H9 (cell line): Measurements from ENCODE around the gene IGF2. TPM values are rescaled to one million over a fixed set of nuclear protein-coding genes. Genes with fewer than 3 reads are reported as not detected.

Experiments
- DNase-seq: peaks from one replicate; pipeline ENCODE4 v3.0.0-alpha.2; 2017
- H2AFZ ChIP-seq: one replicate; pipeline ENCODE4 v1.6.1; 2013; ENCODE audit warnings: mild to moderate bottlenecking, low read length, control low read depth, moderate library complexity
- H2AK5ac ChIP-seq: 2 replicates; pipeline ENCODE4 v1.6.1; 2013; ENCODE audit warnings: low read length, control low read depth, mixed read lengths; ENCODE audit not compliant: insufficient read length
- H2BK120ac ChIP-seq: one replicate; pipeline ENCODE4 v1.6.1; 2013; ENCODE audit warnings: low read depth, mild to moderate bottlenecking, low read length, control low read depth, inconsistent platforms; ENCODE audit not compliant: poor library complexity, severe bottlenecking
- H2BK12ac ChIP-seq: 2 replicates; pipeline ENCODE4 v1.6.1; 2013; ENCODE audit warnings: low read length, control low read depth, mixed read lengths, low read depth; ENCODE audit not compliant: insufficient read length
- H2BK15ac ChIP-seq: 2 replicates; pipeline ENCODE4 v1.6.1; 2013; ENCODE audit warnings: low read depth, low read length, control low read depth
- H2BK20ac ChIP-seq: one replicate; pipeline ENCODE4 v1.6.1; 2013; ENCODE audit warnings: low read depth, mild to moderate bottlenecking, low read length, control low read depth, inconsistent platforms; ENCODE audit not compliant: poor library complexity, severe bottlenecking
- H2BK5ac ChIP-seq: 2 replicates; pipeline ENCODE4 v1.6.1; 2013; ENCODE audit warnings: low read length, control low read depth, mixed read lengths; ENCODE audit not compliant: insufficient read length
- H3K14ac ChIP-seq: 2 replicates; pipeline ENCODE4 v1.6.1; 2013; ENCODE audit warnings: low read length, control low read depth; ENCODE audit not compliant: insufficient read depth
- H3K18ac ChIP-seq: 2 replicates; pipeline ENCODE4 v1.6.1; 2013; ENCODE audit warnings: low read depth, mild to moderate bottlenecking, mixed read lengths, low read length, control low read depth; ENCODE audit not compliant: insufficient read length
- H3K23ac ChIP-seq: 2 replicates; pipeline ENCODE4 v1.6.1; 2013; ENCODE audit warnings: low read length, control low read depth, mixed read lengths, low read depth; ENCODE audit not compliant: insufficient read length
- H3K23me2 ChIP-seq: 2 replicates; pipeline ENCODE4 v1.6.1; 2013; ENCODE audit warnings: low read depth, mild to moderate bottlenecking, mixed read lengths, low read length, control low read depth; ENCODE audit not compliant: insufficient read length, poor library complexity, severe bottlenecking
- H3K27ac ChIP-seq: 2 replicates; pipeline ENCODE4 v1.5.1; 2013; ENCODE audit warnings: low read length, control low read depth, mixed read lengths, low read depth; ENCODE audit not compliant: insufficient read length
- H3K27me3 ChIP-seq: 2 replicates; pipeline ENCODE4 v1.6.1; 2013; ENCODE audit warnings: low read length, control low read depth, inconsistent platforms; ENCODE audit not compliant: insufficient read depth
- H3K4ac ChIP-seq: 2 replicates; pipeline ENCODE4 v1.6.1; 2013; ENCODE audit warnings: low read depth, mild to moderate bottlenecking, control low read depth, inconsistent platforms, low read length, moderate library complexity
- H3K4me1 ChIP-seq: 2 replicates; pipeline ENCODE4 v1.6.1; 2013; ENCODE audit warnings: low read length, control low read depth, inconsistent platforms; ENCODE audit not compliant: insufficient read depth
- H3K4me2 ChIP-seq: 2 replicates; pipeline ENCODE4 v1.6.1; 2013; ENCODE audit warnings: low read length, control low read depth, mixed read lengths; ENCODE audit not compliant: insufficient read length, insufficient read depth
- H3K56ac ChIP-seq: 2 replicates; pipeline ENCODE4 v1.6.1; 2013; ENCODE audit warnings: low read depth, mild to moderate bottlenecking, mixed read lengths, low read length, control low read depth; ENCODE audit not compliant: insufficient read length
- H3K79me1 ChIP-seq: 2 replicates; pipeline ENCODE4 v1.6.1; 2013; ENCODE audit warnings: low read depth, mild to moderate bottlenecking, moderate library complexity, low read length, control low read depth, inconsistent platforms; ENCODE audit not compliant: insufficient read depth, poor library complexity, severe bottlenecking
- H3K79me2 ChIP-seq: 2 replicates; pipeline ENCODE4 v1.6.1; 2013; ENCODE audit warnings: low read length, control low read depth, inconsistent platforms; ENCODE audit not compliant: insufficient read depth
- H3K9ac ChIP-seq: 2 replicates; pipeline ENCODE4 v1.6.1; 2013; ENCODE audit warnings: low read length, control low read depth, mixed read lengths; ENCODE audit not compliant: insufficient read length; ENCODE audit errors: extremely low read depth
- H3K9me3 ChIP-seq: one replicate; pipeline ENCODE4 v1.6.1; 2013; ENCODE audit warnings: low read depth, low read length, inconsistent platforms; ENCODE audit not compliant: control insufficient read depth
- H3T11ph ChIP-seq: one replicate; pipeline ENCODE4 v1.6.1; 2013; ENCODE audit warnings: mild to moderate bottlenecking, low read length, control low read depth, inconsistent platforms
- H4K20me1 ChIP-seq: one replicate; pipeline ENCODE4 v1.6.1; 2013; ENCODE audit not compliant: control insufficient read depth, insufficient read length, insufficient read depth
- H4K5ac ChIP-seq: 2 replicates; pipeline ENCODE4 v1.6.1; 2013; ENCODE audit warnings: low read depth, mild to moderate bottlenecking, mixed read lengths, low read length, control low read depth; ENCODE audit not compliant: insufficient read length
- H4K8ac ChIP-seq: replicated peaks from 2 replicates; pipeline ENCODE4 v1.6.1; 2013; ENCODE audit warnings: low read length, control low read depth, mixed read lengths, low read depth; ENCODE audit not compliant: insufficient read length
- H4K91ac ChIP-seq: 2 replicates; pipeline ENCODE4 v1.6.1; 2013; ENCODE audit warnings: low read depth, mild to moderate bottlenecking, moderate library complexity, mixed read lengths, low read length, control low read depth; ENCODE audit not compliant: insufficient read length
- H3K27ac Mint-ChIP-seq, 3 experiments: 2 replicates in 2 of 3; 3 replicates in 1 of 3; pipeline ENCODE4 v1.8.0; 2020 to 2021; ENCODE audit warnings: mixed read lengths in 3 of 3, mild to moderate bottlenecking in 1 of 3, moderate library complexity in 1 of 3
- H3K27me3 Mint-ChIP-seq: 2 replicates; pipeline ENCODE4 v1.8.0; 2021; ENCODE audit warnings: low read depth, mild to moderate bottlenecking, moderate library complexity, mixed read lengths
- H3K36me3 Mint-ChIP-seq, 3 experiments: 2 replicates in 2 of 3; 3 replicates in 1 of 3; pipeline ENCODE4 v1.8.0; 2020 to 2021; ENCODE audit warnings: low read depth in 3 of 3, mixed read lengths in 3 of 3; ENCODE audit not compliant: insufficient read depth in 1 of 3
- H3K4me1 Mint-ChIP-seq, 2 experiments: 2 replicates each; pipeline ENCODE4 v1.8.0; 2020; ENCODE audit warnings: mixed read lengths in 2 of 2
- H3K4me3 Mint-ChIP-seq, 2 experiments: 2 replicates in 1 of 2; 3 replicates in 1 of 2; pipeline ENCODE4 v1.8.0; 2020 to 2021; ENCODE audit warnings: mild to moderate bottlenecking in 2 of 2, mixed read lengths in 2 of 2, moderate library complexity in 1 of 2
- H3K9me3 Mint-ChIP-seq, 2 experiments: 2 replicates in 1 of 2; 3 replicates in 1 of 2; pipeline ENCODE4 v1.8.0; 2020; ENCODE audit warnings: mild to moderate bottlenecking in 2 of 2, mixed read lengths in 2 of 2, moderate library complexity in 1 of 2
- WGBS: extraction: QIAGEN DNeasy Blood & Tissue Kit; methylation state at CpG from one replicate; pipeline ENCODE4 v1.1.7; 2013; ENCODE audit warnings: missing lambda C conversion rate, low lambda C conversion rate, mixed read lengths; ENCODE audit not compliant: insufficient read length; ENCODE audit errors: extremely low coverage; 5-methylcytosine and 5-hydroxymethylcytosine counted together
- total RNA-seq: library from RNA; stranded (reverse); gene quantifications from 2 replicates; pipeline ENCODE4 v1.2.1, GENCODE V29; 2021
- TF ChIP-seq, protein P1 (sequence below): fragments of 200-600 bp; sonication (generic); conservative IDR thresholded peaks from 3 replicates; pipeline ENCODE4 v1.8.0; 2021; ENCODE audit warnings: antibody characterized with exemption, mild to moderate bottlenecking

The IGF2 gene
- total RNA-seq, 1 experiment from 2014 or later = 2.8 TPM

DNA sequence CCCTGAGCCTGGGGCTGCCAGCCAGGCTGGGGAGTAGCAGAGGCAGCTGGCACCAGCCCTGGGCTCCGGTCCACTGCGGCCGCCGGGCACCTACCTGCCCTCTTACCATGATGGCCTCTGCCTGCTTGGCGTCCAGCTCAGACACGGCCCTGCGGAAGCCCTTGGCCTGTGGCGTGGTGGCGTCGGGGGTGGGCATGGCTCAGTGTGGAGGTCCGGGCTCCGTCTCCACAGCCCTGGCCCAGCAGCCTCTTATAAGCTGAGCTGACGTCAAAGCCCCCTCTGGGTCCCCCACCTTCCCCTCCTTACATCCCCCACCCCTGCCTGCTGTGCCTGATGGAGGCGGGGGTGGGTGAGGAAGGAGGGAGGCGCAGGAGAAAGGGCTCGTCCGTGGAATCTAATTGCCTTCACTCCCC is 32.4 kb upstream of the IGF2 start, which contains the start of gene TH:
Gene TH (minus strand): TSS at position 225 of the 413 bp plus-strand sequence. CDS start 29 bp downstream, at position 196.
- no peak within 1 kb of the TSS for H3K4me3 Mint-ChIP-seq
- peaks cover 0 to 5% of the 10 kb centered on the region in 2 experiments; a peak in 1 of 4 replicates for H3K4me1 Mint-ChIP-seq
- DNase-seq = no peak
- TF ChIP-seq, protein P1, sequence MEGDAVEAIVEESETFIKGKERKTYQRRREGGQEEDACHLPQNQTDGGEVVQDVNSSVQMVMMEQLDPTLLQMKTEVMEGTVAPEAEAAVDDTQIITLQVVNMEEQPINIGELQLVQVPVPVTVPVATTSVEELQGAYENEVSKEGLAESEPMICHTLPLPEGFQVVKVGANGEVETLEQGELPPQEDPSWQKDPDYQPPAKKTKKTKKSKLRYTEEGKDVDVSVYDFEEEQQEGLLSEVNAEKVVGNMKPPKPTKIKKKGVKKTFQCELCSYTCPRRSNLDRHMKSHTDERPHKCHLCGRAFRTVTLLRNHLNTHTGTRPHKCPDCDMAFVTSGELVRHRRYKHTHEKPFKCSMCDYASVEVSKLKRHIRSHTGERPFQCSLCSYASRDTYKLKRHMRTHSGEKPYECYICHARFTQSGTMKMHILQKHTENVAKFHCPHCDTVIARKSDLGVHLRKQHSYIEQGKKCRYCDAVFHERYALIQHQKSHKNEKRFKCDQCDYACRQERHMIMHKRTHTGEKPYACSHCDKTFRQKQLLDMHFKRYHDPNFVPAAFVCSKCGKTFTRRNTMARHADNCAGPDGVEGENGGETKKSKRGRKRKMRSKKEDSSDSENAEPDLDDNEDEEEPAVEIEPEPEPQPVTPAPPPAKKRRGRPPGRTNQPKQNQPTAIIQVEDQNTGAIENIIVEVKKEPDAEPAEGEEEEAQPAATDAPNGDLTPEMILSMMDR = no peak
- H3K79me1 ChIP-seq = no peaks in the 10 kb centered on the region
- H3K56ac ChIP-seq = no peak within 1 kb of the TSS
- H3K4ac ChIP-seq = no peak within 1 kb of the TSS
- no peak within 1 kb of the TSS for H4K91ac ChIP-seq
- no peak within 1 kb of the TSS for H2BK5ac ChIP-seq
- no peaks in the 10 kb centered on the region for H3K36me3 Mint-ChIP-seq
- no CpG with 5 or more reads among the region's 17 CpGs for WGBS
- H3K14ac ChIP-seq = no peak within 1 kb of the TSS
- H3K27me3 Mint-ChIP-seq = peaks cover 18% of the 10 kb centered on the region
- no peak within 1 kb of the TSS for H4K5ac ChIP-seq
- no peak within 1 kb of the TSS for H3K4me2 ChIP-seq
- no peak within 1 kb of the TSS for H2BK15ac ChIP-seq
- H3K18ac ChIP-seq = no peak within 1 kb of the TSS
- no peak within 1 kb of the TSS for H3K9ac ChIP-seq
- H3K27ac Mint-ChIP-seq = no peak within 1 kb of the TSS
- no peak within 1 kb of the TSS for H2BK20ac ChIP-seq
- H2AFZ ChIP-seq = no peak within 1 kb of the TSS
- no peak within 1 kb of the TSS for H2BK120ac ChIP-seq
- H2BK12ac ChIP-seq = no peak within 1 kb of the TSS
- no peak within 1 kb of the TSS for H3T11ph ChIP-seq
- no peak within 1 kb of the TSS for H4K8ac ChIP-seq
- no peaks in the 10 kb centered on the region for H3K9me3 ChIP-seq
- no peak within 1 kb of the TSS for H2AK5ac ChIP-seq
- H3K23me2 ChIP-seq = peaks cover 3% of the 10 kb centered on the region
- H3K79me2 ChIP-seq = no peaks in the 10 kb centered on the region
- H3K27me3 ChIP-seq = no peaks in the 10 kb centered on the region
- H3K23ac ChIP-seq = no peak within 1 kb of the TSS
- H3K9me3 Mint-ChIP-seq = no peaks in the 10 kb centered on the region; a peak in 1 of 5 replicates
- H3K27ac ChIP-seq = no peak within 1 kb of the TSS
- no peaks in the 10 kb centered on the region for H3K4me1 ChIP-seq
- no peaks in the 10 kb centered on the region for H4K20me1 ChIP-seq
